Urinary bladder (tissue), 4 donors: Measurements from ENCODE around the gene PILRA. TPM values are rescaled to one million over a fixed set of nuclear protein-coding genes. Genes with fewer than 3 reads are reported as not detected.
"Not testable (repeated sequence)": the region's sequence is repeated elsewhere in the genome, so short reads cannot be mapped to it uniquely, and the experiment has no call there.

Experiments used
- DNase-seq: peaks from one replicate; pipeline ENCODE4 v3.0.0-alpha.2; 2015; ENCODE audit errors: extremely low spot score
- H3K27ac ChIP-seq: one replicate; pipeline ENCODE4 v1.5.1; 2013; ENCODE audit warnings: low read depth, mild to moderate bottlenecking, moderate library complexity
- H3K36me3 ChIP-seq: one replicate; pipeline ENCODE4 v1.6.1; 2013; ENCODE audit warnings: mild to moderate bottlenecking, moderate library complexity; ENCODE audit not compliant: insufficient read depth
- H3K4me1 ChIP-seq: one replicate; pipeline ENCODE4 v1.6.1; 2013; ENCODE audit warnings: mild to moderate bottlenecking, moderate library complexity; ENCODE audit not compliant: insufficient read depth
- H3K4me3 ChIP-seq: one replicate; pipeline ENCODE4 v1.5.1; 2013; ENCODE audit warnings: low read depth, low read length
- WGBS: extraction: QIAGEN DNeasy Blood & Tissue Kit; methylation state at CpG from one replicate; pipeline ENCODE4 v1.1.7; 2013; 5-methylcytosine and 5-hydroxymethylcytosine counted together
- polyA plus RNA-seq: library from polyadenylated mRNA; stranded (reverse); fragments of 200-250 nt; gene quantifications from one replicate; pipeline ENCODE4 v1.2.3, GENCODE V29; 2013
- small RNA-seq: library from RNA; depleted of rRNA; stranded (forward); fragments of <200 nt; gene quantifications from one replicate; pipeline ENCODE3, GENCODE V24; 2014
- total RNA-seq: library from RNA; depleted of rRNA; stranded (reverse); fragments of >200 nt; gene quantifications from one replicate; pipeline ENCODE4 v1.2.3, GENCODE V29; 2014
- donor health status: healthy with polysubstance abuse.
- donor health status: healthy.

The PILRA gene
- total and polyA plus RNA-seq, 2 donors = 2.2 to 27.8 TPM

- Histone ChIP-seq H3K27ac (no peak overlapping the region), H3K4me3 (no peak overlapping the region), H3K36me3 (no peaks in the 10 kb centered on the region), H3K4me1 (no peaks in the 10 kb centered on the region)
- no peak for DNase-seq
- 40% methylated on average over 14 of the region's 14 CpGs for WGBS
Observed at GRCh38 chr7:100444311-100445278, 71.3 kb downstream of the PILRA start.

- Histone ChIP-seq H3K36me3 (no peaks in the 10 kb centered on the region), H3K27ac (no peak overlapping the region), H3K4me1 (no peaks in the 10 kb centered on the region), H3K4me3 (no peak overlapping the region)
- no peak for DNase-seq
- 72% methylated on average over 2 of the region's 2 CpGs for WGBS
Observed at GRCh38 chr7:100446040-100446439, 72.8 kb downstream of the PILRA start.

- not testable (repeated sequence) for H3K4me3 ChIP-seq, H3K4me1 ChIP-seq, H3K36me3 ChIP-seq, H3K27ac ChIP-seq, DNase-seq
- WGBS = 96% methylated on average over 8 of the region's 8 CpGs
Observed at GRCh38 chr7:100447363-100447762, 74.1 kb downstream of the PILRA start.

- H3K27ac ChIP-seq = no peak overlapping the region
- H3K4me3 ChIP-seq = no peak overlapping the region
- no peaks in the 10 kb centered on the region for H3K4me1 ChIP-seq
- H3K36me3 ChIP-seq = no peaks in the 10 kb centered on the region
- no peak for DNase-seq
- 87% methylated on average over 13 of the region's 13 CpGs for WGBS
Observed at GRCh38 chr7:100449190-100449795, 76.0 kb downstream of the PILRA start.

Small RNA genes lying within 50 kb of the gene (small RNA-seq; reads per million reads assigned to genes)
- not detected for gene RF00019

Other genes starting within 250 kb of the PILRA start
- 1.3 TPM for gene MBLAC1, start 246.5 kb upstream of the PILRA start, total RNA-seq
- gene MBLAC1, start 246.5 kb upstream of the PILRA start, polyA plus RNA-seq = 4.7 TPM
- gene LAMTOR4, start 224.6 kb upstream of the PILRA start, total RNA-seq = 36.3 TPM
- gene LAMTOR4, start 224.6 kb upstream of the PILRA start, polyA plus RNA-seq = 251 TPM
- gene TRAPPC14, start 214.8 kb upstream of the PILRA start, total RNA-seq = 5.4 TPM
- 11.6 TPM for gene TRAPPC14, start 214.8 kb upstream of the PILRA start, polyA plus RNA-seq
- gene GAL3ST4, start 204.9 kb upstream of the PILRA start, total RNA-seq = 6.5 TPM
- gene GAL3ST4, start 204.9 kb upstream of the PILRA start, polyA plus RNA-seq = 9.8 TPM
- gene GPC2, start 196.1 kb upstream of the PILRA start, total RNA-seq = 3.7 TPM
- 0.80 TPM for gene GPC2, start 196.1 kb upstream of the PILRA start, polyA plus RNA-seq
- 0.90 TPM for gene STAG3, start 195.6 kb upstream of the PILRA start, total RNA-seq
- gene STAG3, start 195.6 kb upstream of the PILRA start, polyA plus RNA-seq = 0.61 TPM
- gene PVRIG, start 153.5 kb upstream of the PILRA start, total RNA-seq = 0.21 TPM
- gene PVRIG, start 153.5 kb upstream of the PILRA start, polyA plus RNA-seq = 0.77 TPM
- gene SPDYE3, start 65.8 kb upstream of the PILRA start, total RNA-seq = not detected
- gene SPDYE3, start 65.8 kb upstream of the PILRA start, polyA plus RNA-seq = 0.10 TPM
- gene PILRB, start 15.4 kb upstream of the PILRA start, total RNA-seq = 16.3 TPM
- gene PILRB, start 15.4 kb upstream of the PILRA start, polyA plus RNA-seq = 34.4 TPM
- gene ZCWPW1, start 55.2 kb downstream of the PILRA start, total RNA-seq = 4.2 TPM
- 8.7 TPM for gene ZCWPW1, start 55.2 kb downstream of the PILRA start, polyA plus RNA-seq
- gene MEPCE, start 56.3 kb downstream of the PILRA start, total RNA-seq = 22.6 TPM
- gene MEPCE, start 56.3 kb downstream of the PILRA start, polyA plus RNA-seq = 40.4 TPM
- 5.1 TPM for gene PPP1R35, start 63.0 kb downstream of the PILRA start, total RNA-seq
- 33.6 TPM for gene PPP1R35, start 63.0 kb downstream of the PILRA start, polyA plus RNA-seq
- gene SPACDR, start 90.8 kb downstream of the PILRA start, total RNA-seq = not detected
- 0.62 TPM for gene SPACDR, start 90.8 kb downstream of the PILRA start, polyA plus RNA-seq
- 16.6 TPM for gene TSC22D4, start 105.7 kb downstream of the PILRA start, total RNA-seq
- 49.6 TPM for gene TSC22D4, start 105.7 kb downstream of the PILRA start, polyA plus RNA-seq
- 1.6 TPM for gene NYAP1, start 110.4 kb downstream of the PILRA start, total RNA-seq
- gene NYAP1, start 110.4 kb downstream of the PILRA start, polyA plus RNA-seq = 1.5 TPM
- 9.9 TPM for gene AGFG2, start 165.7 kb downstream of the PILRA start, total RNA-seq
- gene AGFG2, start 165.7 kb downstream of the PILRA start, polyA plus RNA-seq = 36.6 TPM
- not detected for gene SAP25, start 200.4 kb downstream of the PILRA start, total RNA-seq
- 2.5 TPM for gene SAP25, start 200.4 kb downstream of the PILRA start, polyA plus RNA-seq
- gene LRCH4, start 212.6 kb downstream of the PILRA start, total RNA-seq = 13.7 TPM
- gene LRCH4, start 212.6 kb downstream of the PILRA start, polyA plus RNA-seq = 33.0 TPM
- 1.6 TPM for gene FBXO24, start 212.8 kb downstream of the PILRA start, total RNA-seq
- gene FBXO24, start 212.8 kb downstream of the PILRA start, polyA plus RNA-seq = 0.57 TPM
- 124 TPM for gene PCOLCE, start 228.9 kb downstream of the PILRA start, total RNA-seq
- gene PCOLCE, start 228.9 kb downstream of the PILRA start, polyA plus RNA-seq = 89.5 TPM
- gene MOSPD3, start 239.1 kb downstream of the PILRA start, total RNA-seq = 5.3 TPM
- gene MOSPD3, start 239.1 kb downstream of the PILRA start, polyA plus RNA-seq = 30.4 TPM